HepG2 (cell line): Measurements from ENCODE around the gene ZNF618. TPM values are rescaled to one million over a fixed set of nuclear protein-coding genes. Genes with fewer than 3 reads are reported as not detected.

Source experiments
- ATAC-seq: fragments of 200-7000 bp; cut with Tn5 transposase; 3 replicates; pipeline ENCODE4 v1.9.1; 2020; ENCODE audit warnings: mild to moderate bottlenecking, moderate library complexity
- BruUV-seq: library from RNA; stranded (reverse); fragments of 400-500 nt; replicated peaks from 2 replicates; lab custom pipeline; 2021; lab: Mats Ljungman, UMichigan
- CTCF ChIA-PET: fragments of 300-600 bp; formaldehyde crosslinking; extraction: SDS; loops from one replicate; lab custom pipeline; 2021; ENCODE audit warnings: low total read pairs, inconsistent platforms, low intra/inter-chr PET ratio; lab: Yijun Ruan, JAX
- POLR2A ChIA-PET: fragments of 350-600 bp; sonication (Branson Sonifier 250); formaldehyde crosslinking; loops from one replicate; lab custom pipeline; 2020; ENCODE audit warnings: antibody characterized with exemption, inconsistent platforms; lab: Yijun Ruan, JAX
- DNase-seq: peaks from one replicate; pipeline ENCODE4 v3.0.0-alpha.2; 2015; ENCODE audit warnings: low spot score
- FAIRE-seq: peaks from 3 replicates; lab custom pipeline; 2011; peaks lifted over from hg19 to GRCh38; lab: Jason Lieb, UNC
- H2AFZ ChIP-seq: one replicate; pipeline ENCODE4 v1.6.1; 2011; ENCODE audit warnings: low read length, inconsistent platforms
- H3K27ac ChIP-seq: fragments of 300-600 bp; 3 replicates; pipeline ENCODE4 v1.8.0; 2011; ENCODE audit warnings: mixed run types, mild to moderate bottlenecking, mixed read lengths, low read length, inconsistent platforms; ENCODE audit not compliant: insufficient read depth; ENCODE audit errors: extremely low read length
- H3K27me3 ChIP-seq, 2 experiments: fragments of 200-600 bp in 1 of 2; 2 replicates in 1 of 2; 3 replicates in 1 of 2; pipeline versions ENCODE4 v1.6.0 to v1.8.0; 2011; ENCODE audit warnings: low read length in 2 of 2, mild to moderate bottlenecking in 2 of 2, moderate library complexity in 2 of 2, inconsistent platforms in 1 of 2; ENCODE audit not compliant: insufficient read depth in 2 of 2, control insufficient read depth in 1 of 2
- H3K36me3 ChIP-seq, 2 experiments: fragments of 200-600 bp in 1 of 2; replicated peaks in 1 of 2; 2 replicates in 1 of 2; 3 replicates in 1 of 2; pipeline versions ENCODE4 v1.5.1 to v1.8.0; 2011; ENCODE audit warnings: low read length in 2 of 2, inconsistent platforms in 1 of 2; ENCODE audit not compliant: insufficient read depth in 2 of 2, control insufficient read depth in 1 of 2
- H3K4me1 ChIP-seq: 2 replicates; pipeline ENCODE4 v1.5.1; 2012; ENCODE audit warnings: low read length, inconsistent platforms; ENCODE audit not compliant: insufficient read depth
- H3K4me2 ChIP-seq: 2 replicates; pipeline ENCODE4 v1.6.0; 2011; ENCODE audit warnings: low read depth, low read length, inconsistent platforms
- H3K4me3 ChIP-seq, 3 experiments: fragments of 200-600 bp in 1 of 3; sonication (generic), shearing (Covaris generic) in 1 of 3; replicated peaks in 1 of 3; 2 replicates each; pipeline ENCODE4 v1.5.1; 2011 to 2016; ENCODE audit warnings: low read length in 3 of 3, inconsistent platforms in 2 of 3, low read depth in 2 of 3, mild to moderate bottlenecking in 2 of 3, control low read depth in 1 of 3, mixed read lengths in 1 of 3; ENCODE audit not compliant: insufficient read depth in 1 of 3
- H3K79me2 ChIP-seq: one replicate; pipeline ENCODE4 v1.6.1; 2011; ENCODE audit warnings: low read length, inconsistent platforms; ENCODE audit not compliant: insufficient read depth
- H3K9ac ChIP-seq: 2 replicates; pipeline ENCODE4 v1.6.0; 2011; ENCODE audit warnings: mild to moderate bottlenecking, low read depth, low read length, inconsistent platforms; ENCODE audit not compliant: insufficient read depth
- H3K9me3 ChIP-seq: 2 replicates; pipeline ENCODE4 v1.5.1; 2012; ENCODE audit warnings: mild to moderate bottlenecking, low read length
- H4K20me1 ChIP-seq: 2 replicates; pipeline ENCODE4 v1.6.0; 2011; ENCODE audit warnings: inconsistent platforms, mild to moderate bottlenecking, low read length, moderate library complexity; ENCODE audit not compliant: insufficient read depth
- BATF2 ChIP-seq: sonication (generic); formaldehyde crosslinking; IDR thresholded peaks from 2 replicates; pipeline ENCODE4 v1.8.0; 2022; ENCODE audit warnings: mild to moderate bottlenecking, missing genetic modification reagents, moderate library complexity
- MED8 ChIP-seq: sonication (generic); formaldehyde crosslinking; IDR thresholded peaks from 2 replicates; pipeline ENCODE4 v1.8.1; 2023; ENCODE audit warnings: mild to moderate bottlenecking, missing genetic modification reagents; ENCODE audit not compliant: insufficient replicate concordance
- MLX ChIP-seq: IDR thresholded peaks from 2 replicates; pipeline ENCODE4 v1.6.1; 2016
- ZFP36L2 ChIP-seq: sonication (generic); formaldehyde crosslinking; IDR thresholded peaks from 2 replicates; pipeline ENCODE4 v1.4.0; 2020; ENCODE audit warnings: missing genetic modification reagents
- ZNF101 ChIP-seq: sonication (generic); formaldehyde crosslinking; IDR thresholded peaks from 2 replicates; pipeline ENCODE4 v1.4.0; 2020; ENCODE audit warnings: mild to moderate bottlenecking, low read depth, missing genetic modification reagents, borderline replicate concordance
- ZNF335 ChIP-seq: sonication (generic); formaldehyde crosslinking; IDR thresholded peaks from 2 replicates; pipeline ENCODE4 v1.4.0; 2020; ENCODE audit warnings: missing genetic modification reagents
- ZNF639 ChIP-seq: conservative IDR thresholded peaks from 2 replicates; pipeline ENCODE4 v1.6.1; 2018; ENCODE audit warnings: missing genetic modification reagents
- ZSCAN12 ChIP-seq: sonication (generic); formaldehyde crosslinking; IDR thresholded peaks from 2 replicates; pipeline ENCODE4 v1.9.0; 2021; ENCODE audit warnings: mild to moderate bottlenecking, missing genetic modification reagents
- WGBS: methylation state at CpG from one replicate; pipeline ENCODE4 v1.1.6; 2017; ENCODE audit warnings: low lambda C conversion rate; 5-methylcytosine and 5-hydroxymethylcytosine counted together
- in situ Hi-C: cut with HindIII; loops from 2 replicates; pipeline ENCODE4 v1.10.0; 2017; ENCODE audit warnings: low pct_unique_long_range_greater_than_20kb; ENCODE audit not compliant: extremely low pct_ligation_motif_present
- intact Hi-C: fragments of 100-400 bp; cut with micrococcal nuclease; formaldehyde crosslinking; loops from one replicate; pipeline ENCODE4 v1.10.0; 2022; ENCODE audit not compliant: unreplicated experiment
- polyA plus RNA-seq, 8 experiments: library from polyadenylated mRNA; depleted of rRNA in 3 of 8; stranded (reverse) in 7 of 8; unstranded in 1 of 8; fragments of >200 nt; fragmentation: Illumina TruSeq in 4 of 8; extraction: Trizol in 4 of 8; gene quantifications; 2 replicates each; pipeline versions ENCODE4 v1.2.1 to v1.2.3, GENCODE V29; 2011 to 2016; ENCODE audit warnings: low read depth in 4 of 8, missing spikeins in 1 of 8, mixed read lengths in 1 of 8; ENCODE audit not compliant: insufficient read depth in 1 of 8
- total RNA-seq, 5 experiments: library from RNA; depleted of rRNA; stranded (reverse); fragments of >200 nt; fragmentation: Illumina TruSeq; extraction: Trizol; gene quantifications; 2 replicates each; pipeline ENCODE4 v1.2.3, GENCODE V29; 2016; ENCODE audit warnings: low read depth in 1 of 5
- TF ChIP-seq, protein P1 (sequence below): sonication (generic); formaldehyde crosslinking; IDR thresholded peaks from 2 replicates; pipeline ENCODE4 v1.5.0; 2020; ENCODE audit warnings: missing genetic modification reagents, mild to moderate bottlenecking, borderline replicate concordance

The ZNF618 gene
- total and polyA plus RNA-seq, 2 of the 13 experiments (the other 11 are each of a cell fraction or from before 2014, with no cell fraction given), result 0.07 TPM

DNA sequence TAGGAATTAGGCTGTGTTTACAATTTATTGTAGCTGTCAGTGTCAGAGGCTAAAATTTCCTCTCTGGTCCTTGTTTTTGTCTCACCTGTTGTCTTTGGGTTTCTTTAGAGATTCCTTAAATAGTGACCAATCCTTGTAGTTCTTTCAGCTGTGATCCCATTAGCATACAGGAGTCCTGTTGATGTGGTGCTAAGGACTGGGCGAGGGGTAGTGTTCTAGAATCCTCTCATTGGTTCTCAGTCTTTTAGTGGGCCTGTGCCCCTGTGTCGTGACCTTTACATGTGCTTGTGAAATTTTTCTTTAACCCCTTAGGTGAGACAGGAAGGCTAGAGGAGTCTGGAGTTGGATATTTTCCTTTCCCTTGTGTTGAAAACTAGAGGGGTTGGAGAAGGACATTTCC is 51.2 kb downstream of the ZNF618 start:
- no peak for TF ChIP-seq ZNF101
- TF ChIP-seq, protein P1, sequence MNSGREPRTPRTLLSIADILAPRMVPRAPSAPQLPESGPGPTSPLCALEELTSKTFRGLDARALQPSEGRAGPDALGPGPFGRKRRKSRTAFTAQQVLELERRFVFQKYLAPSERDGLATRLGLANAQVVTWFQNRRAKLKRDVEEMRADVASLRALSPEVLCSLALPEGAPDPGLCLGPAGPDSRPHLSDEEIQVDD, result no peak
- TF ChIP-seq ZSCAN12 (CRISPR knock-in tag), result no peak
- no peak for TF ChIP-seq BATF2 (CRISPR knock-in tag)
- TF ChIP-seq MLX, result no peak
- TF ChIP-seq ZNF639 (CRISPR knock-in tag), result no peak
- TF ChIP-seq ZFP36L2, result no peak
- no peak for TF ChIP-seq MED8 (CRISPR knock-in tag)
- TF ChIP-seq ZNF335, result no peak
- intact Hi-C loops (no loop called here), in situ Hi-C loops (no loop called here)
- H3K4me2 ChIP-seq, result no peak overlapping the region
- ATAC-seq (no peak), DNase-seq (no peak), FAIRE-seq (no peak)
- no peaks in the 10 kb centered on the region for H4K20me1 ChIP-seq
- no peaks in the 10 kb centered on the region for H3K4me1 ChIP-seq
- no peak overlapping the region for H2AFZ ChIP-seq
- ChIA-PET POLR2A (no interaction called here), CTCF (no interaction called here)
- H3K27ac ChIP-seq, result no peak overlapping the region
- no peaks in the 10 kb centered on the region for H3K79me2 ChIP-seq
- no peaks in the 10 kb centered on the region; a peak in 1 of 5 replicates for H3K27me3 ChIP-seq
- no peak overlapping the region for H3K9ac ChIP-seq
- H3K4me3 ChIP-seq, result no peak overlapping the region
- no peaks in the 10 kb centered on the region for H3K36me3 ChIP-seq
- no TSS peak for BruUV-seq
- WGBS, result 0% methylated on average over 2 of the region's 2 CpGs
- 0 out of 2 replicates have a peak, but pooled peaks cover 4% of the 10 kb centered on the region for H3K9me3 ChIP-seq
